Lower leg skin (tissue), 4 donors: ENCODE measurements around the gene PDCD1. TPM values are rescaled to one million over a fixed set of nuclear protein-coding genes. Genes with fewer than 3 reads are reported as not detected.
A peak's percentile ranks its signal among the peaks of the same experiment; 100 is the strongest.

Experiments used
- DNase-seq, 2 donors: peaks; one replicate each; pipeline ENCODE4 v3.0.0-alpha.2; 2019; ENCODE audit warnings: low spot score in 2 of 2
- H3K4me3 ChIP-seq: fragments of 200-600 bp; sonication (generic); 2 replicates; pipeline ENCODE4 v1.5.1; 2017; ENCODE audit warnings: mild to moderate bottlenecking, low read depth; ENCODE audit not compliant: poor library complexity, severe bottlenecking
- CTCF ChIP-seq, 3 donors: fragments of 450-650 bp; IDR thresholded peaks; one replicate each; pipeline ENCODE4 v1.5.1; 2016; ENCODE audit warnings: antibody characterized with exemption in 3 of 3, mild to moderate bottlenecking in 3 of 3, moderate library complexity in 2 of 3
- POLR2A ChIP-seq, 2 donors: fragments of 450-650 bp; IDR thresholded peaks; one replicate each; pipeline ENCODE4 v1.6.1; 2016 to 2017; ENCODE audit warnings: antibody characterized with exemption in 2 of 2, mild to moderate bottlenecking in 1 of 2, moderate library complexity in 1 of 2
- whole genome bisulfite sequencing, 2 donors: methylation state at CpG; one replicate each; pipeline ENCODE4 v1.1.5; 2018; 5-methylcytosine and 5-hydroxymethylcytosine counted together
- intact Hi-C: fragments of 100-400 bp; cut with DNase I; formaldehyde crosslinking; loops from one replicate; pipeline ENCODE4 v1.15.0; 2023; ENCODE audit warnings: low total_unique reads
- total RNA-seq, 4 donors: library from RNA; depleted of rRNA; stranded (reverse); fragments of >200 nt; gene quantifications; one replicate each; pipeline ENCODE4 v1.1.0, GENCODE V29; 2016

PDCD1 gene
- total RNA-seq, 4 donors from 2014 or later = 0.42 to 1.3 (median 0.86) TPM; not detected in 1

DNA sequence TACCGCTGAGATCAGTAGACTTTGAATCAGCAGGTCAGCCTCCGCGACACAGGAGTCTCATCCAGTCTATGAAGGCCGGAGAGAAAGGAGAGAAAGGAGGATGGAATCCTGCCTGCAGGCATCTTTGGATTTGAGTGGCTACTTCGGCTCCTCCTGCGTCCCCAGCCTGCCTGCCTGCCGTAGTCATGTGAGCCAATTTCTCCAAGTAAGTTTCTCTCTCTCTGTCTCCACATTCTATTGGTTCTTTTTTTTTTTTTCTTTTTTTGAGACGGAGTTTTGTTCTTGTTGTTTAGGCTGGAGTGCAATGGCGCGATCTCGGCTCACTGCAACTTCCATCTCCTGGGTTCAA is 16.7 kb downstream of the PDCD1 start:
- WGBS, 2 donors = 67 to 69% methylated on average over 11 of the region's 11 CpGs
- no peak overlapping the region for H3K4me3 ChIP-seq
- TF ChIP-seq POLR2A (IDR thresholded peaks at IDR 0.05) (no peak), CTCF (IDR thresholded peaks at IDR 0.05) (no peak)
- intact Hi-C loops = no loop called here
- DNase-seq = peak in 1 of 2 donors; percentile 83

- TF ChIP-seq POLR2A (IDR thresholded peaks at IDR 0.05) (no peak), CTCF (IDR thresholded peaks at IDR 0.05) (no peak)
- no peak overlapping the region for H3K4me3 ChIP-seq
- peak in 1 of 2 donors; percentile 80 for DNase-seq
- intact Hi-C loops = no loop called here
- WGBS, 2 donors = 68 to 69% methylated on average over 28 of the region's 28 CpGs
Measured at GRCh38 chr2:241841181-241842066, 17.3 kb downstream of the PDCD1 start.

DNA sequence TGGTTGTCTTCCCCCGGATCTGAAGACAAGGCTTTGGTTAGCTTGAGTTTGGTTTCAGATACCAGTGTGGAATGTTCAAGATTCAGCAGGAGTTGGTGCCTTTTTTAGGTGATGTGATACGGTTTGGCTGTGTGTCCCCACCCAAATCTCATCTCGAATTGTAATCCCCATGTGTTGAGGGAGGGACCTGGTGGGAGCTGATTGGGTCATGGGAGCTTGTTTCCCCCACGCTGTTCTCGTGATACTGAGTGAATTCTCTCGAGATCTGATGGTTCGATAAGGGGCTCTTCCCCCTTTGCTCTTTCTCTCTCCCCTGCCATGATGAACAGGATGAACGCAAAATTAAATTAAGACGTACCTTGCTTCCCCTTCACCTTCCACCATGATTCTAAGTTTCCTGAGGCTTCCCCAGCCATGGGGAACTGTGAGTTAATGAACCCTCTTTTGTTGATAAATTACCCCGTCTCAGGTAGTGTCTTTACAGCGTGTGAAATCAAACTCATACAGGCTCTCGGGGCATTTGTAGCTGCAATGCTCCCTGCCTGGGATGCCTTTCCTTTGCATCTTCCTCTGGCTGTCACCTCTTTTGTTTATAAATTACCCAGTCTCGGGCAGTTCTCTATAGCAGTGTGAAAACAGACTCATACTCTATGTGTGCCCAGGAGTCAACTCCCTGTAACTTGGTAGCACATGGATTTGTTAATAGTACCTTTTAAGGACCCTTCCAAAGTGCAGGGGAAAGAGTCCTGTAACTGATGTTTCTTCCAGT is 21.3 kb downstream of the PDCD1 start:
- peak in 1 of 2 donors; percentile 66 for DNase-seq
- WGBS, 2 donors = 58% methylated on average over 13 of the region's 13 CpGs
- intact Hi-C loops = no loop called here
- H3K4me3 ChIP-seq = no peak overlapping the region
- TF ChIP-seq CTCF (IDR thresholded peaks at IDR 0.05) (no peak), POLR2A (IDR thresholded peaks at IDR 0.05) (no peak)

DNA sequence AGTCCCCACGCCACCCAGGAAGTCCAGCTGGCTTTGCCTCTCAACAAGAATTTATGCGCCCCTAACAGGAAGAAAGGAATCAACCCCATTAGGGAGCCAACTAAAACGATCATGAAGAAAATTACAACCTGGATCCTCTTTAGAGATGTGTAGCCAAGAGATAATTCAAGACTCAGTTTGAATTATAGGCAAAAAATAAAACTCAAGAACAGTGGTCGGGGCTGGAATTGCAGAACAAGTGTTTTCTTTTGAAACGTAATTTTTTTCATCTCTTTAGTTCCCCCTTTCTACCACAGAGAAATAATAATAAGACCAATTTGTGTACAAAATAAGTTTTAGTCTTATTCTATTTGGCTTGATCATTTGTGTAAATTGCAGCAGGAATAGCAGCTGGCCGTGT is 22.4 kb downstream of the PDCD1 start:
- WGBS, 2 donors = 59 to 67% methylated on average over 6 of the region's 6 CpGs
- H3K4me3 ChIP-seq = no peak overlapping the region
- DNase-seq = peak in 1 of 2 donors; percentile 34
- intact Hi-C loops = no loop called here
- TF ChIP-seq POLR2A (IDR thresholded peaks at IDR 0.05) (no peak), CTCF (IDR thresholded peaks at IDR 0.05) (no peak)

GRCh38 chr2:241835611-241836010 is 23.1 kb downstream of the PDCD1 start:
- DNase-seq = peak in 1 of 2 donors; percentile 29
- no peak overlapping the region for H3K4me3 ChIP-seq
- intact Hi-C loops = no loop called here
- TF ChIP-seq POLR2A (IDR thresholded peaks at IDR 0.05) (no peak), CTCF (IDR thresholded peaks at IDR 0.05) (no peak)
- WGBS, 2 donors = 56 to 74% methylated on average over 4 of the region's 4 CpGs
